K562 (cell line): ENCODE results near the gene TIAM1.

Source experiments
- CHD2 ChIP-seq: IDR thresholded peaks from 2 replicates; pipeline ENCODE4 v1.6.1; 2011; ENCODE audit warnings: low read depth, low read length
- FOSL1 ChIP-seq: fragments of 200-800 bp; sonication (Bioruptor generic); conservative IDR thresholded peaks from 2 replicates; pipeline ENCODE4 v1.6.1; 2016; ENCODE audit warnings: missing genetic modification characterization, missing compliant biosample characterization
- GATAD2B ChIP-seq: fragments of 450-650 bp; IDR thresholded peaks from 2 replicates; pipeline ENCODE4 v1.6.1; 2017; ENCODE audit warnings: mild to moderate bottlenecking, borderline replicate concordance
- HMGN3 ChIP-seq: IDR thresholded peaks from 2 replicates; pipeline ENCODE4 v1.6.1; 2011; ENCODE audit warnings: borderline replicate concordance, low read depth, mild to moderate bottlenecking, mixed read lengths, low read length; ENCODE audit not compliant: insufficient read length; ENCODE audit errors: extremely low read depth
- NFE2 ChIP-seq: IDR thresholded peaks from 2 replicates; pipeline ENCODE4 v1.6.1; 2014; ENCODE audit warnings: antibody characterized with exemption, low read depth
- POLR2A ChIP-seq: fragments of 450-650 bp; conservative IDR thresholded peaks from 2 replicates; pipeline ENCODE4 v1.6.1; 2016
- RAD21 ChIP-seq, 2 experiments: fragments of 250-450 bp in 1 of 2; fragments of 450-650 bp in 1 of 2; sonication (Bioruptor Pico) in 1 of 2; formaldehyde crosslinking in 1 of 2; IDR thresholded peaks in 1 of 2; conservative IDR thresholded peaks in 1 of 2; 2 replicates each; pipeline versions ENCODE4 v1.4.0 to v1.8.0; 2020 to 2022; ENCODE audit warnings: mild to moderate bottlenecking in 2 of 2, moderate library complexity in 1 of 2
- SRSF7 ChIP-seq: fragments of 200-400 bp; formaldehyde crosslinking; optimal IDR thresholded peaks from 2 replicates; pipeline ENCODE3; 2017; ENCODE audit warnings: mild to moderate bottlenecking, low read depth, low read length
- ZBED1 ChIP-seq: IDR thresholded peaks from 2 replicates; pipeline ENCODE4 v1.6.1; 2014
- ZFP36 ChIP-seq: fragments of 150-350 bp; IDR thresholded peaks from 2 replicates; pipeline ENCODE4 v1.6.1; 2018; ENCODE audit warnings: low read length, low read depth; ENCODE audit not compliant: partially characterized antibody
- ZNF316 ChIP-seq: fragments of 450-650 bp; IDR thresholded peaks from 2 replicates; pipeline ENCODE4 v1.6.1; 2016
- TF ChIP-seq, protein P1 (sequence below): IDR thresholded peaks from 3 replicates; pipeline ENCODE4 v1.6.1; 2011; ENCODE audit warnings: borderline replicate concordance, mild to moderate bottlenecking; ENCODE audit not compliant: insufficient read length, insufficient read depth
- TF ChIP-seq, protein P2 (sequence below): fragments of 250-450 bp; sonication (Bioruptor Pico); IDR thresholded peaks from 2 replicates; pipeline ENCODE4 v1.5.0; 2022; ENCODE audit warnings: mild to moderate bottlenecking
- TF ChIP-seq, protein P3 (sequence below), 3 experiments: IDR thresholded peaks in 2 of 3; conservative IDR thresholded peaks in 1 of 3; 2 replicates each; pipeline ENCODE4 v1.5.1; 2011 to 2012; ENCODE audit warnings: low read length in 3 of 3, mild to moderate bottlenecking in 3 of 3, control low read depth in 2 of 3, improper control_type of control experiment in 1 of 3, inconsistent platforms in 1 of 3, low read depth in 1 of 3, mixed read lengths in 1 of 3, moderate library complexity in 1 of 3; ENCODE audit not compliant: insufficient read depth in 2 of 3

DNA sequence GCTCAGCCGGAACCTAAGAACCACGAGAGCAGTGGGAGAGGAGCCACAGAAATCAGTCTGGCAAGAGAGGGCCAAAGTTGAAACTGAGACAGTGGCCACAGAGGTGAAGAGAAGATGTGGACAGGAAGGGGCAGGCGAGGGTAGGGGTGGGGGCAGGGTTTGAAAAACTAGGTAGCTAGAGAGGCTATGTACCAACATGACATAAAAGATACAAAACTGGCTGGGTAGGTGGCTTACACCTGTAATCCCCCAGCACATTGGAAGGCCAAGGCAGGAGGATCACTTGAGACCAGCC, 28.4 kb upstream of the TIAM1 start:
- TF ChIP-seq POLR2A (no peak), ZNF316 (no peak), FOSL1 (tag) (no peak), HMGN3 (no peak), SRSF7 (no peak), GATAD2B (no peak), NFE2 (no peak), RAD21 (CRISPR knock-in tag; conservative IDR thresholded peaks at IDR 0.05 in 1 of 2, IDR thresholded peaks at IDR 0.05 in 1 of 2) (no peak), ZFP36 (no peak), CHD2 (no peak), ZBED1 (no peak)
- TF ChIP-seq, protein P1, sequence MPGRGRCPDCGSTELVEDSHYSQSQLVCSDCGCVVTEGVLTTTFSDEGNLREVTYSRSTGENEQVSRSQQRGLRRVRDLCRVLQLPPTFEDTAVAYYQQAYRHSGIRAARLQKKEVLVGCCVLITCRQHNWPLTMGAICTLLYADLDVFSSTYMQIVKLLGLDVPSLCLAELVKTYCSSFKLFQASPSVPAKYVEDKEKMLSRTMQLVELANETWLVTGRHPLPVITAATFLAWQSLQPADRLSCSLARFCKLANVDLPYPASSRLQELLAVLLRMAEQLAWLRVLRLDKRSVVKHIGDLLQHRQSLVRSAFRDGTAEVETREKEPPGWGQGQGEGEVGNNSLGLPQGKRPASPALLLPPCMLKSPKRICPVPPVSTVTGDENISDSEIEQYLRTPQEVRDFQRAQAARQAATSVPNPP: no peak
- TF ChIP-seq, protein P2, sequence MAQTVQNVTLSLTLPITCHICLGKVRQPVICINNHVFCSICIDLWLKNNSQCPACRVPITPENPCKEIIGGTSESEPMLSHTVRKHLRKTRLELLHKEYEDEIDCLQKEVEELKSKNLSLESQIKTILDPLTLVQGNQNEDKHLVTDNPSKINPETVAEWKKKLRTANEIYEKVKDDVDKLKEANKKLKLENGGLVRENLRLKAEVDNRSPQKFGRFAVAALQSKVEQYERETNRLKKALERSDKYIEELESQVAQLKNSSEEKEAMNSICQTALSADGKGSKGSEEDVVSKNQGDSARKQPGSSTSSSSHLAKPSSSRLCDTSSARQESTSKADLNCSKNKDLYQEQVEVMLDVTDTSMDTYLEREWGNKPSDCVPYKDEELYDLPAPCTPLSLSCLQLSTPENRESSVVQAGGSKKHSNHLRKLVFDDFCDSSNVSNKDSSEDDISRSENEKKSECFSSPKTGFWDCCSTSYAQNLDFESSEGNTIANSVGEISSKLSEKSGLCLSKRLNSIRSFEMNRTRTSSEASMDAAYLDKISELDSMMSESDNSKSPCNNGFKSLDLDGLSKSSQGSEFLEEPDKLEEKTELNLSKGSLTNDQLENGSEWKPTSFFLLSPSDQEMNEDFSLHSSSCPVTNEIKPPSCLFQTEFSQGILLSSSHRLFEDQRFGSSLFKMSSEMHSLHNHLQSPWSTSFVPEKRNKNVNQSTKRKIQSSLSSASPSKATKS: no peak
- TF ChIP-seq, protein P3, sequence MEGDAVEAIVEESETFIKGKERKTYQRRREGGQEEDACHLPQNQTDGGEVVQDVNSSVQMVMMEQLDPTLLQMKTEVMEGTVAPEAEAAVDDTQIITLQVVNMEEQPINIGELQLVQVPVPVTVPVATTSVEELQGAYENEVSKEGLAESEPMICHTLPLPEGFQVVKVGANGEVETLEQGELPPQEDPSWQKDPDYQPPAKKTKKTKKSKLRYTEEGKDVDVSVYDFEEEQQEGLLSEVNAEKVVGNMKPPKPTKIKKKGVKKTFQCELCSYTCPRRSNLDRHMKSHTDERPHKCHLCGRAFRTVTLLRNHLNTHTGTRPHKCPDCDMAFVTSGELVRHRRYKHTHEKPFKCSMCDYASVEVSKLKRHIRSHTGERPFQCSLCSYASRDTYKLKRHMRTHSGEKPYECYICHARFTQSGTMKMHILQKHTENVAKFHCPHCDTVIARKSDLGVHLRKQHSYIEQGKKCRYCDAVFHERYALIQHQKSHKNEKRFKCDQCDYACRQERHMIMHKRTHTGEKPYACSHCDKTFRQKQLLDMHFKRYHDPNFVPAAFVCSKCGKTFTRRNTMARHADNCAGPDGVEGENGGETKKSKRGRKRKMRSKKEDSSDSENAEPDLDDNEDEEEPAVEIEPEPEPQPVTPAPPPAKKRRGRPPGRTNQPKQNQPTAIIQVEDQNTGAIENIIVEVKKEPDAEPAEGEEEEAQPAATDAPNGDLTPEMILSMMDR (IDR thresholded peaks at IDR 0.05 in 2 of 3, conservative IDR thresholded peaks at IDR 0.05 in 1 of 3; ENCODE audit: insufficient read depth in 2 of 3, low read depth in 1 of 3, low read length in 3 of 3): no peak
